NCI-H1694 (cell line): Measurements from ENCODE around the gene PYDC2.
"Not testable (repeated sequence)": the region's sequence is repeated elsewhere in the genome, so short reads cannot be mapped to it uniquely, and the experiment has no call there.

Source experiments
- DNase-seq: peaks from one replicate; lab custom pipeline; 2025; lab: John Stamatoyannopoulos, UW

Gene PYDC2

DNA sequence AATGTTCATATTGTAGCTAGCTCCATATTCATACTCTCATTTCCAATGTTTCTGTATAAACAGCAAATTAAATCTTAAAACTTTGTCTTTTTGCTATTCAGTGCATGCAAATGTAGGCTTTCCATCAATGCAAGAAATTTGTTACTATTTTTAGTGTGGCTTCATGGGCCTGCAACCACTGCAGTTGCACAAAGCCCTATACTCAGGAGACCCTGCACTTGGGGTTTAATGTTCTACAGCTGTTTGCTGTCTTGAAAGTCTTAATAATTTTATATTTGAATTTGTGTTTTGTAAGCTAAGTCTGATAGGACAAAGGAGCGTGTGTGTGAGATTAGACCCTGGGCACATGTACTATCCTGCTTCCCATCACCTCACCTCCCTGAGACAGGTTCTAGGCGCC, 9.6 kb downstream of the PYDC2 start:
- no peak for DNase-seq

DNA sequence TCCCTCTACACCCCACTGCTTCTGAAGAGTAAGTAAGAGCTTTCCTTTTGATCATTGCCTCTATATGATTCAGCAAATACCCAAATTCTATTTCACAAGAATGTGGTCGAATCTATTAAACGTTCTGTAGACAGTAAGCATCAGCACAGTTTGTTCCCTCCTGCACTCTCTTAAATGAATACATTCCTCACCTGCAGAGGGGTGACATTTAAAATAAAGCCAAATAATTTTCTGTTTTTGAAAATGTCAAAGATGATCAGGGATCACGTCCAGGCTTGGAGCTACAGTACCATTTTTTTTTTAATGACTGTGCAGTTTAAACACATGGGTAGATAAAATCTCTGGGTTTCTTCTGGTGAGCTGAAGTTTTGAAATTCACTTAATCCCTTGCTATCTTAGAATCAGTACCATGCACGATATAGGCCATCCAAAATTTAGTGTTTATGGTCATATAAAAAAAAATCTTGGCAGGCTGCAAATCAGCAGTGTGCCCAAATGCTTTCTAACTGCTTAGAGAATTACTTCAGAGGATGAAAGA, 12.8 kb downstream of the PYDC2 start:
- no peak for DNase-seq

DNA sequence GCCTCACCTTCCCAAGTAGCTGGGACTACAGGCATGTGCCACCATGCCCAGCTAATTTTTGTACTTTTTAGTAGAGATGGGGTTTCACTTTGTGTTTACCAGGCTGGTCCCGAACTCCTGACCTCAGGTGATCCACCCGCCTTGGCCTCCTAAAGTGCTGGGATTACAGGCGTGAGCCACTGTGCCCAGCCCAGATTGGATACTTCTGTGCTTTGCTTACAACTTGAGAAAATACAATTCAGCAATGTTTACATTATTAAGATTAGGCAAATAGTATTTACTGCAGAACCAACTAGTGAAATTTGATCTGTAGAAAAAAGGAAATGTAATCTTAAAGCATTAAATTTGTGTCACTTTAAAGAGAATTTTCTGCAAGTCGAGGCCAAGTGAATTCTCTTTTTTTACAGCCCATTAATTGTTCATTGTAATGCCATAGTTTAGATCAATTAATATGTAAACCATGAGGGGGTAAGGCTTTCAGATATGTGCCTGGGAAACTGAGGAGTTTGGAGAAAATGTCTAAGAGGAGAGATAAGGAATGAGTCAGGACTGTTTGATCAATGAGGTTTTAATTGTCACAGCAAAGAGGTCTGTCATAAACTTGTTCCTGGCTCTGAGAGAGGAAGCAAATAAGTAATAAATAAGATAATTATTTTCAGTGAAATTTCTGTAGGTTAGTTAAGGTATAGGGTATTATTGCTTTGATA, 15.3 kb downstream of the PYDC2 start:
- DNase-seq, result no peak

DNA sequence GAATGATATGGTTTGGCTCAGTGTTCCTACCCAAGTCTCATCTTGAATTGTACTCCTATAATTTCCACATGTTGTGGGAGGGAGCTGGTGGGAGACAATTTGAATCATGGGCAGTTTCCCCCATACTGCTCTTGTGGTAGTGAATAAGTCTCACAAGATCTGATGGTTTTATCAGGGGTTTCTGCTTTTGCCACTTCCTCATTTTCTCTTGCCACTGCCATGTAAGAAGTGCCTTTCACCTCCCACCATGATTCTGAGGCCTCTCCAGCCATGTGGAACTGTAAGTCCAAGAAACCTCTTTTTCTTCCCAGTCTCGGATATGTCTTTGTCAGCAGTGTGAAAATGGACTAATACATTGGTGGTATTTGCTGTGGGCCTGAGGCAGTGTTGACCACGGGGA, 23.0 kb downstream of the PYDC2 start:
- DNase-seq, result not testable (repeated sequence)

DNA sequence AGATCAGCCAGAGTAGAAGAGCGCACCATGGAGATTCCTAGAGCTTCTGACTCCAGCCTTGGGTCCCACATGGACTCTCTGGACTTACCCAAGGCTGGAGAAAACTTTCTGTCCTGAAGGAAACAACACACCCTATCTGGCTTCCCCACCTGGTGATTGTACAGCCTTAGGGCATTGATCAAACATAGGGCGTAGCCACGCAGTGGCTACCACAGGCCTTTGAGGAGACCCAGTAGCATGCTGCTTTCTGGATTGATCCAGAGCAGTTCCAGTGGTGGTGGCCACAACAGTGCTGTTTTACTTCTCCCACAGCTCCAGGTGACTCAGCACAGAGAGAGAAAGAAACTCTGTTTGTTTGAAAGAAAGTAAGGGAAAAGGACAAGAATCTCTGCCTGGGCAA, 23.5 kb downstream of the PYDC2 start:
- no peak for DNase-seq

DNA sequence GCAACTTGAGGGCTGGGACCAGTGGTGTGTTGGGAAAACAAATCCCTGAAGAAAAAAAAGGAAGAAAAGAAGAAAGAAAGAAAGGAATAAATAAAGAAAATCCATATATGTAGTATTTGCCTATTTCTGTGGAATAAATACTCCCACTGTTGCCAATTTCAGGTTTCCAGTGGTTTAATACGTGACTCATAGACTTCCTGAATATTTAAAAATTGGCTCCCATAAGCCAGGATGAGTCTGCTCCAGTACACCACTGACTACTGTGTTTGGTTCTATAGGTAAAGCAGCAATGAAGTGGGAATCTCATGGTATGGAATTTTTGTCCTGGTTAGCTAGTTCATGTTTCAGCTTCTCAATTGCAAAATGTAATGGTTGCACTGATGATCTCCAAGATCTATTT, 31.6 kb downstream of the PYDC2 start:
- no peak for DNase-seq

DNA sequence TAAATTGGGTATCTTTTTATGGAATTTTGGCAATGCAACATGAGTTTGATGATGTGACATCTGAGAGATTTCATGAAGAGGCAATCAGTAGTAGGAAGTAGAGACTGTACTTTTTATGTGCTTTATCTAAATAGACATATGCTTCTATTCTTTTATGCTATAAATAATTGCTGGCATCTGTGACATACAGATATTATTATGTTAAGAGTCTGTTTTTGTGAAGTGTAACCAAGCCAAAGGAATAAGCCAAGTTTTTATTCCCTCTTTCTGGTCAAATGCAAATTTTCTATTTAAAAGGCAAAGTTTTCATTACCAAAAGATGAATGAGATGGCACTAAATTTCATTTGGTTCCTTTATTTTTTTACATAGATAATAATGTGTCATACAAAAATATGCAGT, 32.4 kb downstream of the PYDC2 start:
- no peak for DNase-seq

DNA sequence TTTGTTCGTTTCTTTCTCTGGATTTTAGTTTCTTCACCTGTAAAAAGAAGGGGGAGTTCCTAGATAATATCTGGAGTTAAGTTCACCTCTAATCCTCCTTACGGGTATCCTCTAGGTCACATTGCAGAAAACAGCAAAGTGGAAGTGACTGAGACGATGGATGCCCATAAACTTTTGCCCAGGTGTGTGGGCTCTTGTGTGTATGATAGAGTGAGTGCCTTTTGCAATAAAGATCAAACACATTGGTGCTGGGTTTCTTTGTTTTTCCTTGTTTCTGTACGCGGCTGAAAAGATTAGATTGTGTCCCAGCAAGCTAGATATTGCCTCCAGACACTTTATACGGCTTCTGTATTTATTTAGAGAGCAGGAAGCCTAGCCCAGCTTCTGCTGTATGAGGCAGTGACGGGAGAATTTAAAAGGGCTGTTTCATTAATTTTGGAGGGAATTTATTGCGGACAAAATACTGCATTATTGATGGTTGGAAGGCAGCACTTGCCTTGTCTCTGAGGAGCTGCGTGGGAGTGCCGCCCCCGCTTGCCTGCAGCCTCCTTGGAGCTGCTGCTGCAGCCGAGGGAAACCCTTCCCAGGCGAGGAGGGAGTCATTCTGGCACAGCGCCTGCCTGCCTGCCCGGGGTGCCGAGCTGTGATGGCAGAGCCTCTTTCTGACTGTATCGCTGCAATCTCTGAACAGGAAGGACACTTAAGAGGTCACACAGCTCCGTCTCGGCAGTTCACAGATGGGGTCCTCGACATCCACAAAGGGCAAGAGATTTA, 38.5 kb downstream of the PYDC2 start:
- no peak for DNase-seq

DNA sequence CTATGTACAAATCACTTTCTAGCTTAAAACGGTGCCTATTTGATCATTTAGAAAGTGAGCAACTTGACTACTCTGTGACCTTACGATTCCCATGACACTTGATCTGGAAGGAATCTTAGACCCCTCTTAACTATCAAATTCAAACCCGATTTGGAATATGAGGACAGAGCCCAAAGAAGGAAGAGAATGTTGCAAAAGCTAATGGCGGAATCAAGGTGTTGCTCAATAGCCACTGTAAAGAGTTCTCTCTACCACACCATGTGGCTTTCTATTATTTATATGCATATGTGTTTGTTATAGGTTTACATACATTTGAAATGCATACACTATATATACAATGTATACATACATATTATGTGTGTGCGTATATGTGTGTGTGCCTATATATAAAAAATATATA, 39.9 kb downstream of the PYDC2 start:
- no peak for DNase-seq

DNA sequence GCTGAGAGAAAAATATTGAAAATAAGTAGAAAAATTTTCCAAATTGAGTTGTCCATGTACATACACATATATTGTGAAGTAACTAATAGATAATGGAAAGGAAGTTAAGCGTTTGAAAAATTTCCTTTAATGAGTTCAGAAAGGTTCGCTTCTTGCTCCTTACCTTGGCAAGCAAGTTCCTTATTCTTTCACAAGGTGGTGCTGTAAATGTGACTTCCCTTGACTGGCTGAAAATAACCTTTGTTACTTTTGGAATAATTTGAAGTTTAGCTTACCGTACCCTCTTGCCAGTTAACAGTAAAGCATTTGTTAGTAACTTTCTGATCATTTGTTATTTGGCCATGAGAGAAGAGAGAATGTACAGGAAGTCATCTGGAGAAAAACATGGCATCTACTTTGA, 41.6 kb downstream of the PYDC2 start:
- no peak for DNase-seq

DNA sequence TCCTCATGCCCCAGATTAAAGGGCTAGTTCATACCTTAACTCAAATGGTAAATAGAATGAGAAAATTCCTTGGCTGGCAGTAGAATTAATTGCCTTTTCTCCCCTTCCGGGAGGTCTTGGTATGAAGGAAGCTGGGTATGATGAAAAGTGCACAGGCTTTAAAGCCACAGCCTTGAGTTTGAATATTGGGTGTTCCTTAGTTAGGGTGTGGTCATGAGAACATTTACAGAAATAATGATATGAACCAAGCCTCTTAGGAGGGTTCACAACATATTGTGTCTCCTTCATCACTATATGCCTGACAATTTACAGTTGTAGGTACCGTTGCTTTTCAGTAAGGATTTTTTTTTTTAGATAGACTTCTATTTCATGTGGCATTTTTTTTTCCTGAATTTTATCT, 48.1 kb downstream of the PYDC2 start:
- no peak for DNase-seq
